ENCODE data around the gene IKZF4. TPM values are rescaled to one million over a fixed set of nuclear protein-coding genes. Genes with fewer than 3 reads are reported as not detected.

Gene IKZF4
- total and polyA plus RNA-seq, 2 donors (not counting 1 experiment from before 2014, with no cell fraction given): 2.0 to 3.2 TPM

DNA sequence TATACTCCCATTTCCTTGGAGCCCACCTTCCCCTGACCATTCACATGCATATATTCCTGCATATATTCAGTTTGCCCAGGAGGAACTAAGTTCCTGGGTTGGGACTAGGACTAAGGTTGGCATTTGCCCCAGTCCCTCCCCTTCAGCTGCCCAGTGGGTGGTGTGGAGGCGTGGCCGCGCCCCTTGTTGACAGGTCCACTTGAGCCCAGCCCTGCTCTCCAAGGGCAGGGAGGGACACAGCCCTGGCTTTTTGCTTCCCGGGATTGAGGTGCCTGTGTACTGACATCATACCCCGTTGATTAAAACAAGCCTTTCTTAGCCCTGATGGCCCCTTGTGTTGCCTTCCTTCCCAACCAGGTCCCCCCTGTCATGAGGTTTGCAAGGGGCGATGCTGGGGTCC lies 66.4 kb downstream of the IKZF4 start:
- Histone ChIP-seq H3K4me2 (ENCODE audit: extremely low read depth, insufficient read depth, low read length) (no peak overlapping the region), H3K9me3 (ENCODE audit: control insufficient read depth, insufficient read depth, low read depth, low read length) (no peaks in the 10 kb centered on the region), H3K4me3 (replicated peaks in 1 of 4; ENCODE audit: control extremely low read depth in 1 of 4, insufficient read depth in 1 of 4, low read depth in 3 of 4, low read length in 4 of 4) (no peak overlapping the region), H3K27me3 (ENCODE audit: control insufficient read depth, insufficient read depth, low read length) (peaks cover 12% of the 10 kb centered on the region), H3K79me2 (ENCODE audit: control insufficient read depth, insufficient read depth, low read length) (no peaks in the 10 kb centered on the region), H3K27ac (ENCODE audit: insufficient read depth, low read length) (no peak overlapping the region), H3K9ac (ENCODE audit: insufficient read depth, low read length) (no peak overlapping the region), H4K20me1 (ENCODE audit: control insufficient read depth, extremely low read depth, insufficient read depth, low read length) (no peaks in the 10 kb centered on the region), H3K4me1 (ENCODE audit: control insufficient read depth, extremely low read depth, insufficient read depth, low read length) (no peaks in the 10 kb centered on the region), H3K36me3 (ENCODE audit: control insufficient read depth, insufficient read depth, low read length) (no peaks in the 10 kb centered on the region), H2AFZ (ENCODE audit: low read length) (no peak overlapping the region)
- TF ChIP-seq CTCF (conservative IDR thresholded peaks at IDR 0.05 in 1 of 2, IDR thresholded peaks at IDR 0.05 in 1 of 2; ENCODE audit: low read depth in 1 of 2, low read length in 2 of 2): no peak
- TF ChIP-seq EZH2 (IDR thresholded peaks at IDR 0.05; ENCODE audit: low read length, missing control alignments): no peak
- no peak for DNase-seq (ENCODE audit: low read depth in 2 of 2)

Other genes starting within 250 kb of the IKZF4 start
- 83.0 and 88.5 TPM in 2 replicates for gene SARNP, start 203.3 kb upstream of the IKZF4 start, total RNA-seq
- gene SARNP, start 203.3 kb upstream of the IKZF4 start, polyA plus RNA-seq: 172 and 183 TPM in 2 replicates
- gene ORMDL2, start 203.0 kb upstream of the IKZF4 start, total RNA-seq: 15.7 and 26.9 TPM in 2 replicates
- gene ORMDL2, start 203.0 kb upstream of the IKZF4 start, polyA plus RNA-seq: 54.5 and 60.6 TPM in 2 replicates
- 56.0 and 66.7 TPM in 2 replicates for gene DNAJC14, start 191.5 kb upstream of the IKZF4 start, total RNA-seq
- 11.5 and 12.2 TPM in 2 replicates for gene DNAJC14, start 191.5 kb upstream of the IKZF4 start, polyA plus RNA-seq
- gene MMP19, start 178.1 kb upstream of the IKZF4 start, total RNA-seq: 3.3 and 7.1 TPM in 2 replicates
- gene MMP19, start 178.1 kb upstream of the IKZF4 start, polyA plus RNA-seq: 18.3 and 21.8 TPM in 2 replicates
- gene PYM1, start 93.1 kb upstream of the IKZF4 start, total RNA-seq: 28.5 and 38.6 TPM in 2 replicates
- gene PYM1, start 93.1 kb upstream of the IKZF4 start, polyA plus RNA-seq: 27.8 and 29.3 TPM in 2 replicates
- gene DGKA, start 89.9 kb upstream of the IKZF4 start, total RNA-seq: 24.4 and 51.9 TPM in 2 replicates
- 41.4 and 44.7 TPM in 2 replicates for gene DGKA, start 89.9 kb upstream of the IKZF4 start, polyA plus RNA-seq
- 0.26 and 0.50 TPM in 2 replicates for gene PMEL, start 55.0 kb upstream of the IKZF4 start, total RNA-seq
- 0.41 and 0.84 TPM in 2 replicates for gene PMEL, start 55.0 kb upstream of the IKZF4 start, polyA plus RNA-seq
- 12.7 and 14.6 TPM in 2 replicates for gene CDK2, start 54.2 kb upstream of the IKZF4 start, total RNA-seq
- gene CDK2, start 54.2 kb upstream of the IKZF4 start, polyA plus RNA-seq: 32.5 and 43.5 TPM in 2 replicates
- 46.2 and 55.3 TPM in 2 replicates for gene RAB5B, start 47.0 kb upstream of the IKZF4 start, total RNA-seq
- gene RAB5B, start 47.0 kb upstream of the IKZF4 start, polyA plus RNA-seq: 144 and 193 TPM in 2 replicates
- 9.2 and 11.6 TPM in 2 replicates for gene SUOX, start 23.8 kb upstream of the IKZF4 start, total RNA-seq
- gene SUOX, start 23.8 kb upstream of the IKZF4 start, polyA plus RNA-seq: 11.1 and 15.0 TPM in 2 replicates
- gene RPS26, start 20.9 kb downstream of the IKZF4 start, total RNA-seq: 86.2 and 125 TPM in 2 replicates
- 739 and 1,779 TPM in 2 replicates for gene RPS26, start 20.9 kb downstream of the IKZF4 start, polyA plus RNA-seq
- gene ERBB3, start 59.1 kb downstream of the IKZF4 start, total RNA-seq: 0.66 and 1.3 TPM in 2 replicates
- 0.59 and 0.92 TPM in 2 replicates for gene ERBB3, start 59.1 kb downstream of the IKZF4 start, polyA plus RNA-seq
- 92.2 and 93.5 TPM in 2 replicates for gene PA2G4, start 83.5 kb downstream of the IKZF4 start, total RNA-seq
- gene PA2G4, start 83.5 kb downstream of the IKZF4 start, polyA plus RNA-seq: 202 and 342 TPM in 2 replicates
- gene RPL41, start 95.6 kb downstream of the IKZF4 start, total RNA-seq: 2,664 and 4,175 TPM in 2 replicates
- gene RPL41, start 95.6 kb downstream of the IKZF4 start, polyA plus RNA-seq: 6,961 and 9,604 TPM in 2 replicates
- gene ZC3H10, start 97.2 kb downstream of the IKZF4 start, total RNA-seq: 5.6 and 7.2 TPM in 2 replicates
- gene ZC3H10, start 97.2 kb downstream of the IKZF4 start, polyA plus RNA-seq: 1.8 and 1.9 TPM in 2 replicates
- gene ESYT1, start 107.2 kb downstream of the IKZF4 start, total RNA-seq: 261 and 446 TPM in 2 replicates
- 182 and 260 TPM in 2 replicates for gene ESYT1, start 107.2 kb downstream of the IKZF4 start, polyA plus RNA-seq
- 71.7 and 98.6 TPM in 2 replicates for gene MYL6B, start 131.5 kb downstream of the IKZF4 start, total RNA-seq
- gene MYL6B, start 131.5 kb downstream of the IKZF4 start, polyA plus RNA-seq: 87.7 and 99.1 TPM in 2 replicates
- gene MYL6, start 137.3 kb downstream of the IKZF4 start, total RNA-seq: 1,163 and 1,517 TPM in 2 replicates
- gene MYL6, start 137.3 kb downstream of the IKZF4 start, polyA plus RNA-seq: 6,238 and 7,941 TPM in 2 replicates
- gene SMARCC2, start 168.4 kb downstream of the IKZF4 start, total RNA-seq: 55.5 and 70.8 TPM in 2 replicates
- gene SMARCC2, start 168.4 kb downstream of the IKZF4 start, polyA plus RNA-seq: 60.2 and 69.6 TPM in 2 replicates
- 120 and 199 TPM in 2 replicates for gene RNF41, start 200.9 kb downstream of the IKZF4 start, total RNA-seq
- gene RNF41, start 200.9 kb downstream of the IKZF4 start, polyA plus RNA-seq: 88.4 and 99.7 TPM in 2 replicates
- 25.9 and 29.2 TPM in 2 replicates for gene NABP2, start 203.3 kb downstream of the IKZF4 start, total RNA-seq
- gene NABP2, start 203.3 kb downstream of the IKZF4 start, polyA plus RNA-seq: 39.7 and 65.5 TPM in 2 replicates
- not detected in 2 replicates for gene SLC39A5, start 209.0 kb downstream of the IKZF4 start, total RNA-seq
- gene SLC39A5, start 209.0 kb downstream of the IKZF4 start, polyA plus RNA-seq: not detected in 2 replicates
- gene ANKRD52, start 237.3 kb downstream of the IKZF4 start, total RNA-seq: 9.0 and 14.9 TPM in 2 replicates
- gene ANKRD52, start 237.3 kb downstream of the IKZF4 start, polyA plus RNA-seq: 12.2 and 15.8 TPM in 2 replicates
- gene COQ10A, start 245.9 kb downstream of the IKZF4 start, total RNA-seq: 6.4 and 9.1 TPM in 2 replicates
- 14.2 and 16.2 TPM in 2 replicates for gene COQ10A, start 245.9 kb downstream of the IKZF4 start, polyA plus RNA-seq